Mucosa of rectum (tissue), 2 donors: Measurements from ENCODE around the gene DEPDC5.
"Not testable (repeated sequence)": the region's sequence is repeated elsewhere in the genome, so short reads cannot be mapped to it uniquely, and the experiment has no call there.

Source experiments
- H3K27ac ChIP-seq, 2 donors: one replicate each; pipeline ENCODE4 v1.7.0; 2013; ENCODE audit warnings: inconsistent platforms in 2 of 2, low read depth in 2 of 2, low read length in 2 of 2
- H3K27me3 ChIP-seq, 2 donors: one replicate each; pipeline ENCODE4 v1.7.0; 2013; ENCODE audit warnings: low read length in 2 of 2; ENCODE audit not compliant: control insufficient read depth in 2 of 2, insufficient read depth in 2 of 2
- H3K36me3 ChIP-seq, 2 donors: one replicate each; pipeline ENCODE4 v1.7.0; 2013; ENCODE audit warnings: low read length in 2 of 2; ENCODE audit not compliant: control insufficient read depth in 2 of 2, insufficient read depth in 2 of 2
- H3K4me1 ChIP-seq, 2 donors: one replicate each; pipeline ENCODE4 v1.7.0; 2013; ENCODE audit warnings: low read length in 2 of 2, mild to moderate bottlenecking in 1 of 2; ENCODE audit not compliant: control insufficient read depth in 2 of 2, insufficient read depth in 2 of 2
- H3K4me3 ChIP-seq, 2 donors: one replicate each; pipeline ENCODE4 v1.7.0; 2013; ENCODE audit warnings: low read length in 2 of 2
- H3K9ac ChIP-seq, 2 donors: one replicate each; pipeline ENCODE4 v1.7.0; 2013; ENCODE audit warnings: low read length in 2 of 2, low read depth in 1 of 2, mild to moderate bottlenecking in 1 of 2
- H3K9me3 ChIP-seq, 2 donors: one replicate each; pipeline ENCODE4 v1.7.0; 2013; ENCODE audit warnings: low read length in 2 of 2; ENCODE audit not compliant: control insufficient read depth in 2 of 2
- donor health status: healthy.
- donor health status: Normal muscosa, but diverticular disease.

Gene DEPDC5

GRCh38 chr22:31753634-31754501 lies at the start of gene DEPDC5:
DEPDC5 (plus strand) TSS chr22:31754019; CDS start chr22:31754922, 903 bp downstream.
- Histone ChIP-seq H3K4me1 (peaks cover 24 to 27% of the 10 kb centered on the region in 2 donors), H3K9ac (peak within 1 kb of the TSS; percentile 87 to 97), H3K27me3 (no peaks in the 10 kb centered on the region), H3K36me3 (peaks cover 6 to 10% of the 10 kb centered on the region in 2 donors), H3K9me3 (no peaks in the 10 kb centered on the region), H3K27ac (peak within 1 kb of the TSS; percentile 98 to 99), H3K4me3 (peak within 1 kb of the TSS; percentile 97 to 99)

DNA sequence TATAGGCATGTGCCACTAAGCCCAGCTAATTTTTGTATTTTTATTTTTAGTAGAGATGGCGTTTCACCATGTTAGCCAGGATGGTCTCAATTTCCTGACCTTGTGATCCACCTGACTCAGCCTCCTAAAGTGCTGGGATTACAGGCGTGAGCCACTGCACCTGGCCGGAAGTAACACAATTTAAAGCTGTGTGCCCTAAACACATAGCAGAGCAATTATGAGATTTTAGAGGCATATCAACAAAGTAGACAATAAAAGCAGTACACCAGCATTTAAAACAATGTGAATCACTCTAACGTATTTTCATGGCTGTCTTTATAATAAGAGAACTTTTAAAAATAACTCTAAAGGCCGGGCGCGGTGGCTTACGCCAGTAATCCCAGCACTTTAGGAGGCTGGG lies 46.3 kb upstream of the DEPDC5 start:
- Histone ChIP-seq H3K4me1 (no peaks in the 10 kb centered on the region), H3K36me3 (peaks cover 29 to 44% of the 10 kb centered on the region in 2 donors)

DNA sequence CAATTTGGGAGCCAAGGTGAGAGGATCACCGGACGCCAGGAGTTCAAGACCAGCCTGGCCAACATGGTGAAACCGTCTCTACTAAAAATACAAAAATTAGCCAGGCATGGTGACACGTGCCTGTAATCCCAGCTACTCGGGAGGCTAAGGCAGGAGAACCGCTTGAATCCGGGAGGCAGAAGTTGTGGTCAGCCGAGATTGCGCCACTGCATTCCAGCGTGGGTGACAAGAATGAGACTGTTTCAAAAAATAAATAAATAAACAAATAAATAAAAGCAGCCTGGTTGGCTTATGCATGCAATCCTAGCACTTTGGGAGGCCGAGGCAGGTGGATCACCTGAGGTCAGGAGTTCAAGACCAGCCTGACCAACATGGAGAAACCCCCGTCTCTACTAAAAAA lies 42.6 kb upstream of the DEPDC5 start:
- not testable (repeated sequence) for H3K9ac ChIP-seq, H3K27me3 ChIP-seq, H3K4me3 ChIP-seq, H3K9me3 ChIP-seq, H3K4me1 ChIP-seq, H3K27ac ChIP-seq
- H3K36me3 ChIP-seq: peaks cover 42 to 61% of the 10 kb centered on the region in 2 donors

More for the DNA sequence above, 46.3 kb upstream of the DEPDC5 start:
- Histone ChIP-seq H3K4me3 (no peak overlapping the region), H3K9ac (no peak overlapping the region), H3K9me3 (no peaks in the 10 kb centered on the region), H3K27ac (no peak overlapping the region), H3K27me3 (no peaks in the 10 kb centered on the region)

- H3K9ac ChIP-seq: no peak overlapping the region
- H3K4me3 ChIP-seq: no peak overlapping the region
- H3K4me1 ChIP-seq: no peaks in the 10 kb centered on the region
- no peaks in the 10 kb centered on the region for H3K9me3 ChIP-seq
- no peak overlapping the region for H3K27ac ChIP-seq
- H3K27me3 ChIP-seq: no peaks in the 10 kb centered on the region
- H3K36me3 ChIP-seq: peaks cover 54 to 71% of the 10 kb centered on the region in 2 donors
Measured at GRCh38 chr22:31715147-31715778, 38.6 kb upstream of the DEPDC5 start.

DNA sequence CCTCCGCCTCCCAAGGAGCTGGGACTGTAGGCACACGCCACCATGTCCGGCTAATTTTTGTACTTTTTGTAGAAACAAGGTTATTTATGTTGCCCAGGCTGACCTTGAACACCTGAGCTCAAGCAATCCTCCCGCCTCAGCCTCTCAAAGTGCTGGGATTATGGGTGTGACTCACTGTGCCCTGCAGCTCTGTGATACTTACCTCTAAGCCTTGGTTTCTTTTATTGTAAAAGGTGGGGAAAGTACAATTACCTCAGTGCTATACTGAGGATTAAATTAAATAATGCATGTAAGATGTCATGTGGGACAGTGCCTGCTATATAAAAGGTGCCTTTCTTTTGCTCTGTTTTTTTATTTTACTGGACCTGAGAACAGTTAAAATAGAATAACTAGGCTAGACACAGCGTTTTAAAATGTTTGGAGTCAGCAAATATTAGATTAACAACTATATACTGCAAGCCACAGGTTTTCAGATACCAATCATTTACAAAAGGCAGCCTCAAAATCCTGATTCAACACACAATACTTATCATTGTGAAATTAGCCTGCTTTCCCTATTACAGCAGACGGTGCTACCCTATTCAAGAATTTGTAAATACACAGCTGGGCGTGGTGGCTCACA lies 33.9 kb upstream of the DEPDC5 start:
- no peak overlapping the region for H3K9ac ChIP-seq
- peaks cover 39 to 57% of the 10 kb centered on the region in 2 donors for H3K36me3 ChIP-seq
- H3K27ac ChIP-seq: no peak overlapping the region
- H3K4me1 ChIP-seq: no peaks in the 10 kb centered on the region
- H3K27me3 ChIP-seq: no peaks in the 10 kb centered on the region
- no peak overlapping the region for H3K4me3 ChIP-seq
- no peaks in the 10 kb centered on the region for H3K9me3 ChIP-seq

DNA sequence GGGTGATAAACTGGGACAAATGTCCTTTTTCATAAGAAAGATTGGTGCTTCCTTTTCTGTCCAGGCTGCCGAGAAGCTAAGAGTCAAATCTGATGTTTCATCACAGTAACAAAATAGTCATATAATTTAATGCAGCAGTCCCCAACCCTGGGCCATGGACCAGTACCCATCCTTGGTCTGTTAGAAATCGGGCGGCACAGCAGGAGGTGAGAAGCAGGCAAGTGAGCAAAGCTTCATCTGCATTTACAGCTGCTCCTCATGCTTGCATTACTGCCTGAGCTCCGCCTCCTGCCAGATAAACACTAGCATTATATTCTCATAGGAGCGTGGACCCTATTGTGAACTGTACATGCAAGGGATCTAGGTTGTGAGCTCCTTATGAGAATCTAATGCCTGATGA lies 30.1 kb upstream of the DEPDC5 start:
- H3K9me3 ChIP-seq: no peaks in the 10 kb centered on the region
- peaks cover 15 to 37% of the 10 kb centered on the region in 2 donors for H3K36me3 ChIP-seq
- no peak overlapping the region for H3K9ac ChIP-seq
- H3K27ac ChIP-seq: no peak overlapping the region
- H3K27me3 ChIP-seq: no peaks in the 10 kb centered on the region
- H3K4me1 ChIP-seq: no peaks in the 10 kb centered on the region
- H3K4me3 ChIP-seq: no peak overlapping the region

- H3K27ac ChIP-seq: no peak overlapping the region
Measured at GRCh38 chr22:31726692-31727091, 27.1 kb upstream of the DEPDC5 start.

GRCh38 chr22:31728857-31729256 lies 25.0 kb upstream of the DEPDC5 start:
- no peak overlapping the region for H3K27ac ChIP-seq
- peaks cover 3 to 16% of the 10 kb centered on the region in 2 donors for H3K36me3 ChIP-seq
- H3K4me3 ChIP-seq: no peak overlapping the region
- H3K4me1 ChIP-seq: peaks cover 0 to 8% of the 10 kb centered on the region in 2 donors
- H3K27me3 ChIP-seq: no peaks in the 10 kb centered on the region
- no peaks in the 10 kb centered on the region for H3K9me3 ChIP-seq
- H3K9ac ChIP-seq: no peak overlapping the region

More at GRCh38 chr22:31726692-31727091, 27.1 kb upstream of the DEPDC5 start:
- Histone ChIP-seq H3K9ac (no peak overlapping the region), H3K4me3 (no peak overlapping the region), H3K27me3 (no peaks in the 10 kb centered on the region), H3K9me3 (no peaks in the 10 kb centered on the region), H3K36me3 (peaks cover 11 to 27% of the 10 kb centered on the region in 2 donors), H3K4me1 (no peaks in the 10 kb centered on the region)

GRCh38 chr22:31730344-31730711 lies 23.5 kb upstream of the DEPDC5 start:
- no peak overlapping the region for H3K4me3 ChIP-seq
- H3K4me1 ChIP-seq: peaks cover 0 to 8% of the 10 kb centered on the region in 2 donors
- peaks cover 5% of the 10 kb centered on the region in 2 donors for H3K36me3 ChIP-seq
- H3K9me3 ChIP-seq: no peaks in the 10 kb centered on the region
- no peak overlapping the region for H3K9ac ChIP-seq
- no peak overlapping the region for H3K27ac ChIP-seq
- no peaks in the 10 kb centered on the region for H3K27me3 ChIP-seq
